IMR-90 (cell line): Measurements from ENCODE around the gene LRFN4.

Source experiments
- CEBPB ChIP-seq: IDR thresholded peaks from 2 replicates; pipeline ENCODE4 v1.6.1; 2012; ENCODE audit warnings: low read depth, low read length, improper control_type of control experiment
- CTCF ChIP-seq: conservative IDR thresholded peaks from 2 replicates; pipeline ENCODE4 v1.5.1; 2012; ENCODE audit warnings: mild to moderate bottlenecking, low read depth, low read length, improper control_type of control experiment
- FOS ChIP-seq: fragments of 150-350 bp; IDR thresholded peaks from 2 replicates; pipeline ENCODE4 v1.6.1; 2016; ENCODE audit warnings: low read depth, low read length
- MXI1 ChIP-seq: IDR thresholded peaks from 2 replicates; pipeline ENCODE4 v1.6.1; 2012; ENCODE audit warnings: low read depth, mild to moderate bottlenecking, low read length, moderate library complexity, borderline replicate concordance
- POLR2A ChIP-seq: IDR thresholded peaks from 2 replicates; pipeline ENCODE4 v1.6.1; 2012; ENCODE audit warnings: mild to moderate bottlenecking, low read depth, low read length
- RAD21 ChIP-seq: IDR thresholded peaks from 2 replicates; pipeline ENCODE4 v1.6.1; 2012; ENCODE audit warnings: low read length, improper control_type of control experiment
- USF2 ChIP-seq: fragments of 150-350 bp; IDR thresholded peaks from 2 replicates; pipeline ENCODE4 v1.6.1; 2017; ENCODE audit warnings: mild to moderate bottlenecking, antibody characterized with exemption, low read length, low read depth

- TF ChIP-seq CTCF = no peak
- TF ChIP-seq USF2 = no peak
- TF ChIP-seq POLR2A = no peak
- TF ChIP-seq MXI1 = no peak
- TF ChIP-seq RAD21 = no peak
- no peak for TF ChIP-seq CEBPB
- TF ChIP-seq FOS = no peak
Measured at GRCh38 chr11:66906061-66906733, 49.3 kb downstream of the LRFN4 start.
